Vagina (tissue), 2 donors: ENCODE results near the gene GTF2H4. TPM values are rescaled to one million over a fixed set of nuclear protein-coding genes. Genes with fewer than 3 reads are reported as not detected.
"Not testable (repeated sequence)": the region's sequence is repeated elsewhere in the genome, so short reads cannot be mapped to it uniquely, and the experiment has no call there.

ENCODE experiments used
- DNase-seq, 2 donors: peaks; one replicate each; pipeline ENCODE4 v3.0.0-alpha.2; 2017; ENCODE audit errors: extremely low spot score in 2 of 2
- H3K27ac ChIP-seq: fragments of 200-600 bp; sonication (generic); one replicate; pipeline ENCODE4 v1.5.1; 2019
- H3K27me3 ChIP-seq: fragments of 200-600 bp; sonication (generic); one replicate; pipeline ENCODE4 v1.5.1; 2019
- H3K36me3 ChIP-seq, 2 donors: fragments of 200-600 bp; sonication (generic); one replicate each; pipeline ENCODE4 v1.5.1; 2017 to 2019
- H3K4me1 ChIP-seq: fragments of 200-600 bp; sonication (generic); one replicate; pipeline ENCODE4 v1.5.1; 2019
- H3K4me3 ChIP-seq, 2 donors: fragments of 200-600 bp; sonication (generic); 1 replicate in 1 of 2; 2 replicates in 1 of 2; pipeline ENCODE4 v1.5.1; 2016 to 2019
- H3K9me3 ChIP-seq: fragments of 200-600 bp; sonication (generic); one replicate; pipeline ENCODE4 v1.5.1; 2019
- CTCF ChIP-seq, 3 experiments: fragments of 450-650 bp in 2 of 3; fragments of 200-600 bp in 1 of 3; sonication (generic) in 1 of 3; IDR thresholded peaks; one replicate each; pipeline ENCODE4 v1.5.1; 2017 to 2019; ENCODE audit warnings: antibody characterized with exemption in 3 of 3, mild to moderate bottlenecking in 2 of 3, moderate library complexity in 2 of 3
- POLR2A ChIP-seq, 2 donors: fragments of 450-650 bp; IDR thresholded peaks; one replicate each; pipeline ENCODE4 v1.6.1; 2017; ENCODE audit warnings: antibody characterized with exemption in 2 of 2, mild to moderate bottlenecking in 2 of 2, moderate library complexity in 2 of 2
- POLR2AphosphoS5 ChIP-seq, 2 donors: sonication (generic); formaldehyde crosslinking; IDR thresholded peaks; one replicate each; pipeline ENCODE4 v1.9.0; 2017; ENCODE audit warnings: antibody characterized with exemption in 2 of 2, mild to moderate bottlenecking in 2 of 2, low read depth in 1 of 2; ENCODE audit not compliant: insufficient read depth in 1 of 2
- intact Hi-C: fragments of 100-400 bp; cut with DNase I; formaldehyde crosslinking; loops from one replicate; pipeline ENCODE4 v1.15.1; 2023
- total RNA-seq: library from RNA; depleted of rRNA; stranded (reverse); fragments of >200 nt; gene quantifications from one replicate; pipeline ENCODE4 v1.2.3, GENCODE V29; 2016

GTF2H4 gene
- total RNA-seq, 1 donor from 2014 or later: 16.7 TPM

DNA sequence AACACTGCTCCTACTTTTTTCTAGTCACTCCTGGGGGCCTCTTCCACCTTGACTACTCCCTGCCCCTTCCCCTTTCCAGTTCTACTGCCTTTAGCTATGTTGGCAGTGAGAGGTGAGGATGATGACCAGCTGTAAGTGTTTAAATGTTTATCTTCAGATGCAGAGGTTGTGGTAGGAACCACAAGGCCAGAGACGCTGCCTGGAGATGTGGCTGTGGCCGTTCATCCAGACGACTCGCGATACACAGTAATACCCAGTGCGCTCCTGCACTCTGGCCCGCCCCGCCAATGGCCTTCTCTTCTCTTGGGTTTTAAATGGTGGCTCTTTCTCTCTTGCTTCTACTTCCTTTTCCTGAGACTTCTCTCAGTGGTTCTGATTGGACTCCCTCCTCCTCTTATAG is 10.7 kb downstream of the GTF2H4 start:
- TF ChIP-seq POLR2A (IDR thresholded peaks at IDR 0.05) (no peak), POLR2AphosphoS5 (IDR thresholded peaks at IDR 0.05; ENCODE audit: insufficient read depth in 1 of 2, low read depth in 1 of 2) (no peak), CTCF (IDR thresholded peaks at IDR 0.05) (no peak)
- intact Hi-C loops: no loop called here
- no peak for DNase-seq
- H3K4me1 ChIP-seq: peaks cover 19% of the 10 kb centered on the region
- H3K9me3 ChIP-seq: no peaks in the 10 kb centered on the region
- H3K27ac ChIP-seq: no peak overlapping the region
- no peak overlapping the region for H3K4me3 ChIP-seq
- no peaks in the 10 kb centered on the region for H3K27me3 ChIP-seq
- H3K36me3 ChIP-seq: peaks cover 0 to 43% of the 10 kb centered on the region in 2 donors

GRCh38 chr6:30922447-30922852 is 14.4 kb downstream of the GTF2H4 start:
- Histone ChIP-seq H3K4me3 (no peak overlapping the region), H3K27ac (no peak overlapping the region), H3K4me1 (no peaks in the 10 kb centered on the region), H3K27me3 (no peaks in the 10 kb centered on the region), H3K36me3 (peaks cover 0 to 65% of the 10 kb centered on the region in 2 donors), H3K9me3 (no peaks in the 10 kb centered on the region)
- intact Hi-C loops: loop anchor here (5.0 kb wide), 1 partner anchor 145 kb away; no protein-coding TSS in a partner anchor
- no peak for DNase-seq
- TF ChIP-seq CTCF (IDR thresholded peaks at IDR 0.05) (no peak), POLR2A (IDR thresholded peaks at IDR 0.05) (no peak), POLR2AphosphoS5 (IDR thresholded peaks at IDR 0.05; ENCODE audit: insufficient read depth in 1 of 2, low read depth in 1 of 2) (no peak)

- DNase-seq, H3K27ac ChIP-seq, H3K4me1 ChIP-seq, H3K9me3 ChIP-seq, H3K27me3 ChIP-seq, H3K4me3 ChIP-seq: not testable (repeated sequence)
- intact Hi-C loops: loop anchor here (5.0 kb wide), 1 partner anchor 143 kb away; no protein-coding TSS in a partner anchor
- peaks cover 0 to 61% of the 10 kb centered on the region in 2 donors for H3K36me3 ChIP-seq
Observed at GRCh38 chr6:30924040-30924627, 16.1 kb downstream of the GTF2H4 start.

DNA sequence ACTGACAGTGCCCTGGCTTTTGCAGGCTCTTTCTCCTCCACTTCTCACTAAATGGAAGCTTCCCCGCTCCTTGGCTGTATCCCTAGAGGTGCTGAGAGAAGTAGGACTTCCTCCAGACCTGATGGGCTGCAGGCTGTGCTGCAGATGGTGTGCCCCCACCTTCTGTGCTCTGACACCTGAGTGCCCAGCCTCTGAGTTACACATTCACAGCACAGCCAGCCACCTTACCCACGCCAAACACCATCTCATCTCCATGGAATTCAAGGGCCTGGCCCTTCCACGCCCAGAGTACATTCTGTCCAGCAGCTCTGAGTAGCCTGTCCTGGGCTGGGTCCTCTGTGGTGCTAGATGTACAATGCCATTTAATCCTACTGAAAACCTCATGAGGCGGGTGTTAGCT is 18.6 kb downstream of the GTF2H4 start:
- DNase-seq: no peak
- Histone ChIP-seq H3K27ac (peak overlapping the region; percentile 23), H3K4me3 (no peak overlapping the region), H3K4me1 (no peaks in the 10 kb centered on the region), H3K27me3 (no peaks in the 10 kb centered on the region), H3K36me3 (peaks cover 0 to 40% of the 10 kb centered on the region in 2 donors), H3K9me3 (no peaks in the 10 kb centered on the region)
- intact Hi-C loops: no loop called here
- TF ChIP-seq POLR2AphosphoS5 (IDR thresholded peaks at IDR 0.05; ENCODE audit: insufficient read depth in 1 of 2, low read depth in 1 of 2) (peak in 1 of 2 donors; percentile 8), POLR2A (IDR thresholded peaks at IDR 0.05) (no peak)

GRCh38 chr6:30927080-30927479 is 19.1 kb downstream of the GTF2H4 start:
- DNase-seq, H3K4me1 ChIP-seq, H3K27ac ChIP-seq, intact Hi-C loops, H3K9me3 ChIP-seq, H3K4me3 ChIP-seq, H3K27me3 ChIP-seq: not testable (repeated sequence)
- peak in 1 of 2 donors; percentile 5 for TF ChIP-seq POLR2AphosphoS5 (IDR thresholded peaks at IDR 0.05; ENCODE audit: insufficient read depth in 1 of 2, low read depth in 1 of 2)
- peaks cover 0 to 36% of the 10 kb centered on the region in 2 donors for H3K36me3 ChIP-seq

- intact Hi-C loops: no loop called here
- Histone ChIP-seq H3K4me1 (no peaks in the 10 kb centered on the region), H3K9me3 (no peaks in the 10 kb centered on the region), H3K4me3 (no peak overlapping the region), H3K27ac (no peak overlapping the region), H3K27me3 (no peaks in the 10 kb centered on the region), H3K36me3 (peaks cover 0 to 22% of the 10 kb centered on the region in 2 donors)
- no peak for DNase-seq
- TF ChIP-seq POLR2A (IDR thresholded peaks at IDR 0.05) (no peak), CTCF (IDR thresholded peaks at IDR 0.05) (no peak), POLR2AphosphoS5 (IDR thresholded peaks at IDR 0.05; ENCODE audit: insufficient read depth in 1 of 2, low read depth in 1 of 2) (no peak)
Observed at GRCh38 chr6:30928677-30929076, 20.7 kb downstream of the GTF2H4 start.
